ENCODE data around the gene KIAA0753.
"Not testable (repeated sequence)": the region's sequence is repeated elsewhere in the genome, so short reads cannot be mapped to it uniquely, and the experiment has no call there.

Gene KIAA0753

GRCh38 chr17:6675201-6675825 is 34.8 kb upstream of the KIAA0753 start:
- H3K4me1 ChIP-seq (ENCODE audit: insufficient read depth, low read length) = peaks cover 5% of the 10 kb centered on the region
- H3K9ac ChIP-seq (ENCODE audit: low read depth, low read length) = no peak overlapping the region

GRCh38 chr17:6674586-6674985 is 34.1 kb upstream of the KIAA0753 start:
- Histone ChIP-seq H3K4me1 (ENCODE audit: insufficient read depth, low read length) (peaks cover 5% of the 10 kb centered on the region), H3K9me3 (ENCODE audit: control insufficient read depth, insufficient read depth, low read length) (no peaks in the 10 kb centered on the region), H3K36me3 (ENCODE audit: insufficient read depth, low read length) (no peaks in the 10 kb centered on the region), H3K9ac (ENCODE audit: low read depth, low read length) (no peak overlapping the region)

More at GRCh38 chr17:6675201-6675825, 34.8 kb upstream of the KIAA0753 start:
- H3K36me3 ChIP-seq (ENCODE audit: insufficient read depth, low read length) = no peaks in the 10 kb centered on the region
- no peaks in the 10 kb centered on the region for H3K9me3 ChIP-seq (ENCODE audit: control insufficient read depth, insufficient read depth, low read length)

- Histone ChIP-seq H3K36me3 (ENCODE audit: insufficient read depth, low read length) (no peaks in the 10 kb centered on the region), H3K9ac (ENCODE audit: low read depth, low read length) (no peak overlapping the region), H3K9me3 (ENCODE audit: control insufficient read depth, insufficient read depth, low read length) (no peaks in the 10 kb centered on the region), H3K4me1 (ENCODE audit: insufficient read depth, low read length) (peaks cover 5% of the 10 kb centered on the region)
These were observed 30.9 kb upstream of the KIAA0753 start for GRCh38 chr17:6671431-6671830.

- H3K9me3 ChIP-seq (ENCODE audit: control insufficient read depth, insufficient read depth, low read length) = no peaks in the 10 kb centered on the region
- H3K4me1 ChIP-seq (ENCODE audit: insufficient read depth, low read length) = peaks cover 2% of the 10 kb centered on the region
- H3K36me3 ChIP-seq (ENCODE audit: insufficient read depth, low read length) = no peaks in the 10 kb centered on the region
- no peak overlapping the region for H3K9ac ChIP-seq (ENCODE audit: low read depth, low read length)
These were observed 30.5 kb upstream of the KIAA0753 start for GRCh38 chr17:6670999-6671398.

GRCh38 chr17:6670571-6670970 is 30.1 kb upstream of the KIAA0753 start:
- Histone ChIP-seq H3K9ac (ENCODE audit: low read depth, low read length) (no peak overlapping the region), H3K9me3 (ENCODE audit: control insufficient read depth, insufficient read depth, low read length) (no peaks in the 10 kb centered on the region), H3K36me3 (ENCODE audit: insufficient read depth, low read length) (no peaks in the 10 kb centered on the region), H3K4me1 (ENCODE audit: insufficient read depth, low read length) (no peaks in the 10 kb centered on the region)

GRCh38 chr17:6669479-6670212 is 29.1 kb upstream of the KIAA0753 start:
- H3K9me3 ChIP-seq (ENCODE audit: control insufficient read depth, insufficient read depth, low read length) = no peaks in the 10 kb centered on the region
- no peaks in the 10 kb centered on the region for H3K4me1 ChIP-seq (ENCODE audit: insufficient read depth, low read length)
- H3K9ac ChIP-seq (ENCODE audit: low read depth, low read length) = no peak overlapping the region
- H3K36me3 ChIP-seq (ENCODE audit: insufficient read depth, low read length) = no peaks in the 10 kb centered on the region

GRCh38 chr17:6668727-6669425 is 28.4 kb upstream of the KIAA0753 start:
- Histone ChIP-seq H3K4me1 (ENCODE audit: insufficient read depth, low read length) (no peaks in the 10 kb centered on the region), H3K9me3 (ENCODE audit: control insufficient read depth, insufficient read depth, low read length) (no peaks in the 10 kb centered on the region), H3K9ac (ENCODE audit: low read depth, low read length) (no peak overlapping the region), H3K36me3 (ENCODE audit: insufficient read depth, low read length) (no peaks in the 10 kb centered on the region)

GRCh38 chr17:6668219-6668618 is 27.7 kb upstream of the KIAA0753 start:
- H3K36me3 ChIP-seq (ENCODE audit: insufficient read depth, low read length) = no peaks in the 10 kb centered on the region
- no peaks in the 10 kb centered on the region for H3K4me1 ChIP-seq (ENCODE audit: insufficient read depth, low read length)
- H3K9me3 ChIP-seq (ENCODE audit: control insufficient read depth, insufficient read depth, low read length) = no peaks in the 10 kb centered on the region
- H3K9ac ChIP-seq (ENCODE audit: low read depth, low read length) = no peak overlapping the region

- Histone ChIP-seq H3K4me1 (ENCODE audit: insufficient read depth, low read length) (no peaks in the 10 kb centered on the region), H3K36me3 (ENCODE audit: insufficient read depth, low read length) (no peaks in the 10 kb centered on the region), H3K9ac (ENCODE audit: low read depth, low read length) (no peak overlapping the region), H3K9me3 (ENCODE audit: control insufficient read depth, insufficient read depth, low read length) (no peaks in the 10 kb centered on the region)
These were observed 27.0 kb upstream of the KIAA0753 start for GRCh38 chr17:6667516-6667915.

GRCh38 chr17:6666557-6666956 is 26.0 kb upstream of the KIAA0753 start:
- Histone ChIP-seq H3K9me3 (ENCODE audit: control insufficient read depth, insufficient read depth, low read length) (no peaks in the 10 kb centered on the region), H3K36me3 (ENCODE audit: insufficient read depth, low read length) (no peaks in the 10 kb centered on the region), H3K9ac (ENCODE audit: low read depth, low read length) (no peak overlapping the region), H3K4me1 (ENCODE audit: insufficient read depth, low read length) (no peaks in the 10 kb centered on the region)

- Histone ChIP-seq H3K4me1 (ENCODE audit: insufficient read depth, low read length) (no peaks in the 10 kb centered on the region), H3K36me3 (ENCODE audit: insufficient read depth, low read length) (no peaks in the 10 kb centered on the region), H3K9ac (ENCODE audit: low read depth, low read length) (no peak overlapping the region), H3K9me3 (ENCODE audit: control insufficient read depth, insufficient read depth, low read length) (no peaks in the 10 kb centered on the region)
These were observed 25.6 kb upstream of the KIAA0753 start for GRCh38 chr17:6666077-6666521.

GRCh38 chr17:6663200-6663599 is 22.7 kb upstream of the KIAA0753 start:
- not testable (repeated sequence) for H3K36me3 ChIP-seq (ENCODE audit: insufficient read depth, low read length); H3K4me1 ChIP-seq (ENCODE audit: insufficient read depth, low read length); H3K9ac ChIP-seq (ENCODE audit: low read depth, low read length); H3K9me3 ChIP-seq (ENCODE audit: control insufficient read depth, insufficient read depth, low read length)

GRCh38 chr17:6661464-6661848 is 20.9 kb upstream of the KIAA0753 start:
- Histone ChIP-seq H3K36me3 (ENCODE audit: insufficient read depth, low read length) (no peaks in the 10 kb centered on the region), H3K9me3 (ENCODE audit: control insufficient read depth, insufficient read depth, low read length) (no peaks in the 10 kb centered on the region), H3K9ac (ENCODE audit: low read depth, low read length) (no peak overlapping the region), H3K4me1 (ENCODE audit: insufficient read depth, low read length) (no peaks in the 10 kb centered on the region)

- H3K9ac ChIP-seq (ENCODE audit: low read depth, low read length) = no peak overlapping the region
- H3K36me3 ChIP-seq (ENCODE audit: insufficient read depth, low read length) = no peaks in the 10 kb centered on the region
- H3K9me3 ChIP-seq (ENCODE audit: control insufficient read depth, insufficient read depth, low read length) = no peaks in the 10 kb centered on the region
- H3K4me1 ChIP-seq (ENCODE audit: insufficient read depth, low read length) = no peaks in the 10 kb centered on the region
These were observed 20.4 kb upstream of the KIAA0753 start for GRCh38 chr17:6660805-6661463.
